DOHH2 (cell line): ENCODE measurements around the gene CTTNBP2.

Experiments
- H3F3A ChIP-seq: fragments of 200-600 bp; sonication (generic), shearing (Covaris generic); 2 replicates; pipeline ENCODE4 v1.6.0; 2016; ENCODE audit warnings: antibody characterized with exemption, mild to moderate bottlenecking; ENCODE audit not compliant: control insufficient read depth, insufficient read depth
- H3K27ac ChIP-seq: fragments of 200-600 bp; sonication (generic); 2 replicates; pipeline ENCODE4 v1.5.1; 2014; ENCODE audit warnings: low read depth, mild to moderate bottlenecking, low read length, moderate library complexity
- H3K27me3 ChIP-seq: fragments of 200-600 bp; sonication (generic); 2 replicates; pipeline ENCODE4 v1.6.1; 2014; ENCODE audit warnings: mild to moderate bottlenecking, low read length, mixed read lengths; ENCODE audit not compliant: control insufficient read depth
- H3K36me3 ChIP-seq: fragments of 200-600 bp; sonication (generic); 2 replicates; pipeline ENCODE4 v1.6.1; 2014; ENCODE audit warnings: mild to moderate bottlenecking, low read length, moderate library complexity, mixed read lengths; ENCODE audit not compliant: control insufficient read depth
- H3K4me1 ChIP-seq: fragments of 200-600 bp; sonication (generic); 2 replicates; pipeline ENCODE4 v1.6.1; 2014; ENCODE audit warnings: mild to moderate bottlenecking, low read length, mixed read lengths; ENCODE audit not compliant: control insufficient read depth
- H3K4me2 ChIP-seq: fragments of 200-600 bp; sonication (generic); 2 replicates; pipeline ENCODE4 v1.6.0; 2014; ENCODE audit warnings: mild to moderate bottlenecking, low read length, moderate library complexity
- H3K4me3 ChIP-seq: fragments of 200-600 bp; sonication (generic); 2 replicates; pipeline ENCODE4 v1.5.1; 2014; ENCODE audit warnings: mild to moderate bottlenecking, low read length, mixed read lengths
- H3K79me2 ChIP-seq: fragments of 200-600 bp; sonication (generic); 2 replicates; pipeline ENCODE4 v1.6.1; 2014; ENCODE audit warnings: mild to moderate bottlenecking, low read length, mixed read lengths; ENCODE audit not compliant: control insufficient read depth
- H3K9me2 ChIP-seq: fragments of 200-600 bp; sonication (generic); replicated peaks from 2 replicates; pipeline ENCODE4 v1.6.1; 2014; ENCODE audit warnings: mild to moderate bottlenecking, low read length, mixed read lengths; ENCODE audit not compliant: control insufficient read depth
- H3K9me3 ChIP-seq: fragments of 200-600 bp; sonication (generic); 2 replicates; pipeline ENCODE4 v1.6.1; 2014; ENCODE audit warnings: antibody characterized with exemption, low read length, mixed read lengths; ENCODE audit not compliant: control insufficient read depth, insufficient read depth
- H4K20me1 ChIP-seq: fragments of 200-600 bp; sonication (generic); 2 replicates; pipeline ENCODE4 v1.6.0; 2014; ENCODE audit warnings: low read depth, mild to moderate bottlenecking, antibody characterized with exemption, low read length, moderate library complexity; ENCODE audit not compliant: control insufficient read depth, insufficient read depth
- EZH2phosphoT487 ChIP-seq: fragments of 200-600 bp; sonication (generic); IDR thresholded peaks from 2 replicates; pipeline ENCODE4 v1.6.1; 2017; ENCODE audit warnings: borderline replicate concordance, mild to moderate bottlenecking, antibody characterized with exemption, low read length, moderate library complexity, mixed read lengths
- TF ChIP-seq, protein P1 (sequence below): fragments of 200-600 bp; sonication (generic); IDR thresholded peaks from one replicate; pipeline ENCODE4 v1.5.1; 2014; ENCODE audit warnings: antibody characterized with exemption, mild to moderate bottlenecking, low read depth, low read length; ENCODE audit not compliant: poor library complexity, severe bottlenecking

The CTTNBP2 gene

DNA sequence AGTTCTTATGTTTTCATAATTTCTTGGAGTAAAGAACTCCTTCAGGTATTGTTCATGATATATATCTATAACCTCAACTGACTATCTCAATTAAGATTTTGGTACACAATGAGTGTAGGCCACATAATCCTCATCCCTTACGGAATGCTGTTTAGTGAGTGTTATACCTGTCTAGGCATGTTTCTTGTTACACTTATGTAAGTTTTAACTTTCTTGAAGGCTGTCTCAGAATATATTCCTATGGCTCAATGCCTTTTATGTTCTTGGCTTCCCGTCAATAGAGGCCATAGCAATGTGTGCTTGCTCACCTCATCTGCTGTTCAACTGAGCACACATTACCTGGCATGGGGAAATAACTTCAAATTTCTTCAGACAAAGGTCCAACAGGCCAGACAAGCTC is 185.1 kb downstream of the CTTNBP2 start:
- H3K27ac ChIP-seq: no peak overlapping the region
- H3K36me3 ChIP-seq: no peaks in the 10 kb centered on the region
- H3K4me3 ChIP-seq: no peak overlapping the region
- no peaks in the 10 kb centered on the region for H4K20me1 ChIP-seq
- no peaks in the 10 kb centered on the region for H3K9me3 ChIP-seq
- no peaks in the 10 kb centered on the region for H3F3A ChIP-seq
- H3K4me1 ChIP-seq: no peaks in the 10 kb centered on the region
- H3K79me2 ChIP-seq: no peaks in the 10 kb centered on the region
- H3K9me2 ChIP-seq: no peaks in the 10 kb centered on the region
- H3K27me3 ChIP-seq: no peaks in the 10 kb centered on the region
- TF ChIP-seq EZH2phosphoT487: no peak
- TF ChIP-seq, protein P1, sequence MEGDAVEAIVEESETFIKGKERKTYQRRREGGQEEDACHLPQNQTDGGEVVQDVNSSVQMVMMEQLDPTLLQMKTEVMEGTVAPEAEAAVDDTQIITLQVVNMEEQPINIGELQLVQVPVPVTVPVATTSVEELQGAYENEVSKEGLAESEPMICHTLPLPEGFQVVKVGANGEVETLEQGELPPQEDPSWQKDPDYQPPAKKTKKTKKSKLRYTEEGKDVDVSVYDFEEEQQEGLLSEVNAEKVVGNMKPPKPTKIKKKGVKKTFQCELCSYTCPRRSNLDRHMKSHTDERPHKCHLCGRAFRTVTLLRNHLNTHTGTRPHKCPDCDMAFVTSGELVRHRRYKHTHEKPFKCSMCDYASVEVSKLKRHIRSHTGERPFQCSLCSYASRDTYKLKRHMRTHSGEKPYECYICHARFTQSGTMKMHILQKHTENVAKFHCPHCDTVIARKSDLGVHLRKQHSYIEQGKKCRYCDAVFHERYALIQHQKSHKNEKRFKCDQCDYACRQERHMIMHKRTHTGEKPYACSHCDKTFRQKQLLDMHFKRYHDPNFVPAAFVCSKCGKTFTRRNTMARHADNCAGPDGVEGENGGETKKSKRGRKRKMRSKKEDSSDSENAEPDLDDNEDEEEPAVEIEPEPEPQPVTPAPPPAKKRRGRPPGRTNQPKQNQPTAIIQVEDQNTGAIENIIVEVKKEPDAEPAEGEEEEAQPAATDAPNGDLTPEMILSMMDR: no peak
- H3K4me2 ChIP-seq: no peak overlapping the region

DNA sequence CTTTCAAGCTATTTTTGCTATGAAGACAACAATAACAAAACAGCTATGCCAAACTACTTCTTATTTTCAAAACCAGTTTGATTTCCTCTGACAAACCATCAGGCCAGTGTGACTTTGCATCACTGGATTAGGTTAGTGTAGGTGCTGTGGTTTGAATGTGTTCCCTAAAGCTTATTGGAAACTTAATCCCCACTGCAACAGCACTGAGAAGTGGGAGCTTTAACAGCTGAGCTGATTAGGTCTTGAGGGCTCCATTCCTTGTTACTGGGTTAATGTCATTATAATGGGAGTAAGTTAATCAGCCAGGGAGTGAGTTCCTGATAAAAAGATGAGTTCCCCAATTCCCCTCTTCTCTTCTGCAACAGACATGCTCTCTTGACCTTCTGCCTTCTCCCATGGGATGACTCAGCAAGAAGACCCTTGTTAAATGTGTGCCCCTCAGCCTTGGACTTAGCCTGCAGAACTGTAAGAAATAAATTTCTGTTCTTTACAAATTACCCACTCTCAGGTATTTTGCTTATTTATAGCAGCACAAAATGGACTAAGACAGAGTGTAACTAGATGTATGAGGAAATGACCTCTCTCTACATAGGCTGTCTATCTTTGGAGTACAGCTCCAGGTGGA is 186.8 kb downstream of the CTTNBP2 start:
- no peak for TF ChIP-seq EZH2phosphoT487
- TF ChIP-seq, protein P1: no peak
- Histone ChIP-seq H3K79me2 (no peaks in the 10 kb centered on the region), H3K9me2 (no peaks in the 10 kb centered on the region), H3K4me1 (no peaks in the 10 kb centered on the region), H3F3A (no peaks in the 10 kb centered on the region), H3K4me2 (no peak overlapping the region), H3K9me3 (no peaks in the 10 kb centered on the region), H3K27ac (no peak overlapping the region), H3K4me3 (no peak overlapping the region), H4K20me1 (no peaks in the 10 kb centered on the region), H3K27me3 (no peaks in the 10 kb centered on the region), H3K36me3 (no peaks in the 10 kb centered on the region)

GRCh38 chr7:117685795-117686194 is 187.4 kb downstream of the CTTNBP2 start:
- H3K4me1 ChIP-seq: no peaks in the 10 kb centered on the region
- no peak overlapping the region for H3K4me2 ChIP-seq
- no peaks in the 10 kb centered on the region for H3K9me3 ChIP-seq
- H3K36me3 ChIP-seq: no peaks in the 10 kb centered on the region
- H3K27me3 ChIP-seq: no peaks in the 10 kb centered on the region
- H4K20me1 ChIP-seq: no peaks in the 10 kb centered on the region
- TF ChIP-seq, protein P1: no peak
- TF ChIP-seq EZH2phosphoT487: no peak
- H3K79me2 ChIP-seq: no peaks in the 10 kb centered on the region
- H3K9me2 ChIP-seq: no peaks in the 10 kb centered on the region
- H3F3A ChIP-seq: no peaks in the 10 kb centered on the region
- H3K27ac ChIP-seq: no peak overlapping the region
- H3K4me3 ChIP-seq: no peak overlapping the region
